Right atrium auricular region (tissue), 2 donors: ENCODE results near the gene TMEM144. TPM values are rescaled to one million over a fixed set of nuclear protein-coding genes. Genes with fewer than 3 reads are reported as not detected.
"Not testable (repeated sequence)": the region's sequence is repeated elsewhere in the genome, so short reads cannot be mapped to it uniquely, and the experiment has no call there.

Source experiments
- DNase-seq: peaks from one replicate; pipeline ENCODE4 v3.0.0-alpha.2; 2019; ENCODE audit warnings: low spot score
- H3K27ac ChIP-seq, 2 donors: fragments of 200-600 bp; sonication (generic); 1 replicate in 1 of 2; 2 replicates in 1 of 2; pipeline ENCODE4 v1.5.1; 2016 to 2019
- H3K27me3 ChIP-seq, 2 donors: fragments of 200-600 bp; sonication (generic); one replicate each; pipeline versions ENCODE4 v1.5.1 to v1.6.0; 2017 to 2019
- H3K36me3 ChIP-seq: fragments of 200-600 bp; sonication (generic); one replicate; pipeline ENCODE4 v1.5.1; 2016
- H3K4me1 ChIP-seq, 2 donors: fragments of 200-600 bp; sonication (generic); one replicate each; pipeline versions ENCODE4 v1.5.1 to v1.6.0; 2017 to 2019
- H3K4me3 ChIP-seq, 2 donors: fragments of 200-600 bp; sonication (generic); 1 replicate in 1 of 2; 2 replicates in 1 of 2; pipeline ENCODE4 v1.5.1; 2017 to 2019; ENCODE audit warnings: mild to moderate bottlenecking in 1 of 2, moderate library complexity in 1 of 2
- H3K9me3 ChIP-seq, 2 donors: fragments of 200-600 bp; sonication (generic); one replicate each; pipeline ENCODE4 v1.5.1; 2019
- total RNA-seq, 2 donors: library from RNA; depleted of rRNA; stranded (reverse); fragments of >200 nt; gene quantifications; one replicate each; pipeline ENCODE4 v1.1.0, GENCODE V29; 2016
- TF ChIP-seq, protein P1 (sequence below), 2 donors: fragments of 200-600 bp; sonication (generic); IDR thresholded peaks; one replicate each; pipeline ENCODE4 v1.5.1; 2019; ENCODE audit warnings: antibody characterized with exemption in 2 of 2

The TMEM144 gene
- total RNA-seq, 2 donors from 2014 or later: 7.1 to 9.7 TPM

DNA sequence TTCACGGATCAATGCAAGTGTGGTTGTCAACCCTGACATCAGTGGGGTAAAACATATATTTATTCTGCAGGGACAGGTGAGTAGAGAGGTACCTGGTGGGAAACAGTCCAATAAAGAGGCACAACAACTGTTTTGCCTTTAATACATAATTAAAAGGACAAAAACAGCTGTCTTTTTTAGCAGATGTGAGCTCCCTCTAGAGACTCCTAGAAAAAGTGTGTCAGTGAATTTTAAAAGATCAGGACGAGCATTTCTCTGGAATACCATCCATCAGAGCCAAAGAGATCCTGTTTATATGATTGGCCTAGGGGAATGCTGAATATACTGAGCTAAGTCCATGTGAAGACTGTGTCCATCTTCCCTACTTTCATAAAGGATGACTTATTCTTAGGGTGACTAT is 58.3 kb downstream of the TMEM144 start:
- Histone ChIP-seq H3K4me3 (no peak overlapping the region), H3K27ac (no peak overlapping the region), H3K36me3 (no peaks in the 10 kb centered on the region), H3K9me3 (no peaks in the 10 kb centered on the region), H3K27me3 (no peaks in the 10 kb centered on the region), H3K4me1 (no peaks in the 10 kb centered on the region)
- TF ChIP-seq, protein P1, sequence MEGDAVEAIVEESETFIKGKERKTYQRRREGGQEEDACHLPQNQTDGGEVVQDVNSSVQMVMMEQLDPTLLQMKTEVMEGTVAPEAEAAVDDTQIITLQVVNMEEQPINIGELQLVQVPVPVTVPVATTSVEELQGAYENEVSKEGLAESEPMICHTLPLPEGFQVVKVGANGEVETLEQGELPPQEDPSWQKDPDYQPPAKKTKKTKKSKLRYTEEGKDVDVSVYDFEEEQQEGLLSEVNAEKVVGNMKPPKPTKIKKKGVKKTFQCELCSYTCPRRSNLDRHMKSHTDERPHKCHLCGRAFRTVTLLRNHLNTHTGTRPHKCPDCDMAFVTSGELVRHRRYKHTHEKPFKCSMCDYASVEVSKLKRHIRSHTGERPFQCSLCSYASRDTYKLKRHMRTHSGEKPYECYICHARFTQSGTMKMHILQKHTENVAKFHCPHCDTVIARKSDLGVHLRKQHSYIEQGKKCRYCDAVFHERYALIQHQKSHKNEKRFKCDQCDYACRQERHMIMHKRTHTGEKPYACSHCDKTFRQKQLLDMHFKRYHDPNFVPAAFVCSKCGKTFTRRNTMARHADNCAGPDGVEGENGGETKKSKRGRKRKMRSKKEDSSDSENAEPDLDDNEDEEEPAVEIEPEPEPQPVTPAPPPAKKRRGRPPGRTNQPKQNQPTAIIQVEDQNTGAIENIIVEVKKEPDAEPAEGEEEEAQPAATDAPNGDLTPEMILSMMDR (IDR thresholded peaks at IDR 0.05): no peak
- DNase-seq: no peak

DNA sequence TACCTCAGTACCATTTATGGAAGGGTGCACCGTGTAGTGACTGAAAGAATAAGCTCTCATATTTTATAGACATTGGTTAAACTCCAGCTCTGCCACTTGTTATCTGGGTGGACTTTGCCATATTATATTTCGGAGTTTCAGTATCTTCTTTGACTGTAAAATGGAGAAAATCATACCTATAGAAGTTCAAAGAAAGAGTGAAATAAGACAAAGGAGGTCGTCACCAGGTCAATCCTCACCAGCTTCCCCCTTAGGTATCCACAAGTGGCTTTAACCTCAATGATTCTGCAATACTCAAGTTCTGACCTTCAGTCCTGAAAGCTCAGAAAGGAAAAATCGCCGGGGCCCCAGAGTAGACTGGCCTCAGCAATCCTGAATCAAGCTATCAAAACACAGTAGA is 64.3 kb downstream of the TMEM144 start:
- Histone ChIP-seq H3K9me3 (no peaks in the 10 kb centered on the region), H3K4me1 (no peaks in the 10 kb centered on the region), H3K27me3 (no peaks in the 10 kb centered on the region), H3K36me3 (no peaks in the 10 kb centered on the region), H3K27ac (no peak overlapping the region), H3K4me3 (no peak overlapping the region)
- TF ChIP-seq, protein P1 (IDR thresholded peaks at IDR 0.05): no peak
- DNase-seq: no peak

DNA sequence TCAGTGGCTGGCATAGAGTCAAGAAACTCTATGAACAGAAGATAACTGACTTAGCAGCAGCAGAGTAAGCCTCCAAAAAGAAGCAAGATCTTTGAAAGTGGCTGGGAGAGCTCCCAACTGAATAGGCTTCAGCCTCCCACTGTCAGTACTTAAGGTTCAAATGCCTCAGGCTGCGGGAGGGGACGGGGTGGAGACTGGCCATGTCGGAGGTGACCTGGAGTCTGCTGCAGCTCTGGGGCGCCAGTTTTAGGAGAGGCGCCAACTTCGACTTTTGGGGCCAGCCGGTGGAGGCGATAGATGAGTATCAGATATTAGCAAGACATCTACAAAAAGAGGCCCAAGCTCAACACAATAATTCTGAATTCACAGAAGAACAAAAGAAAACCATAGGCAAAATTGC is 67.3 kb downstream of the TMEM144 start:
- Histone ChIP-seq H3K4me3 (no peak overlapping the region), H3K27ac (no peak overlapping the region), H3K4me1 (no peaks in the 10 kb centered on the region), H3K9me3 (no peaks in the 10 kb centered on the region), H3K36me3 (no peaks in the 10 kb centered on the region), H3K27me3 (no peaks in the 10 kb centered on the region)
- TF ChIP-seq, protein P1 (IDR thresholded peaks at IDR 0.05): no peak
- DNase-seq: no peak

DNA sequence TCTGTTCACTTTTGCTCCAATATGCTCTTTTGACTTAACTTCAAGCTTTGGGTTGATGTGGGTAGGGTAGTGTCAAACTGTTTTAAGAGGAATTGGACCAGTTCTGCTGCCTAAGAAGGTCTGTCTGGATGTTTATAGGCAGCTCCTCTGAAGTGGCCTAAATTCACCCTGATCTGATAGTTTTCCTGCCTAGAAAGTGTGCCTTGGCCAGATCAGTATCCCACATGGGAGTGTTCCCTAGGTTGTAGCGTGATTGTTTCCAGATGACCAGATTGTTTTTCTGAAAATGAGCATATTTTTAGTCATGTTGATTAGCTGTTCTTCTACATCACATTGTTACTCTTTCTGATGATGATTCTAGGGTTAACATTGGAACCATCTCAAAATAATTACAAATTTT is 68.8 kb downstream of the TMEM144 start:
- H3K27ac ChIP-seq, H3K4me1 ChIP-seq, DNase-seq: not testable (repeated sequence)

DNA sequence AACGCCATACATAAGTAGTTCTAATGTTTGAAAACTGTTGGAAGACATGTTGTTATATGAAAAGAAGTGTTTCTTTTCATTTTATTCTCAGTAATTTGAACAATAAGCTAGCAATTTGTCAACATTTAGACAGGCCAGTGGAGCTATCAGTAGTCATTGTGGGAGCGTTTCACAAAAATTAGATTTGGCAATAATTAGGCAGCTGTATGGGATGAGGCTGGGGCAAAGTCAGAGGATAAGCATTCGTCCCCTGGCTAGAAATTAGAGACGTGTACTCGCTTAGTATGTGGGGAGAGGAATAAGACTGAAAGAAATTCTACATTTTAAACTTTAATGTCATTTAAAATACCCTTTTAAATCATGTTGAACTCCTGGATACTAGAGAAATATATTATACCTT is 70.6 kb downstream of the TMEM144 start:
- TF ChIP-seq, protein P1 (IDR thresholded peaks at IDR 0.05): no peak
- Histone ChIP-seq H3K4me1 (no peaks in the 10 kb centered on the region), H3K27me3 (no peaks in the 10 kb centered on the region), H3K36me3 (no peaks in the 10 kb centered on the region), H3K4me3 (no peak overlapping the region), H3K27ac (no peak overlapping the region), H3K9me3 (no peaks in the 10 kb centered on the region)
- no peak for DNase-seq

More for the DNA sequence above, 68.8 kb downstream of the TMEM144 start:
- H3K27me3 ChIP-seq, H3K36me3 ChIP-seq, H3K9me3 ChIP-seq, H3K4me3 ChIP-seq: not testable (repeated sequence)

DNA sequence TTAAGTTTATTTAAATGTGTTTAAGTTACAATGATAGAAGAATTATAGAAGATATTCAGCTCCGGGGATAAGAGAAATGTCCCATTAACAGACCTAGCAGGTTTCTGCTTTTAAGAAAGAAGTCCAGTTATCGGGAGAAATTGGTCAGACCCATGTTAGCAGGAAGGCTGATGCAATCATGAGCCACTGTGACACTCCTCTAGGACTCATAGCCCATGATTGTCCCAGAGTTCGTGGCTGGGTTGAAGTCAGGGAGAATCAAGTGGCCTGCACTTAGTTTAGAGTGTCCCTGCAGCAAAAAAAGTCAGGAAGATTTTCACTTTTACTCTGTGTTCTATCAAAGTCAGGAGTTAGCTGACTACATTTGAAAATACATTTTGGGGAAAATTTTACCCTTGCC is 72.0 kb downstream of the TMEM144 start:
- DNase-seq: no peak
- Histone ChIP-seq H3K9me3 (no peaks in the 10 kb centered on the region), H3K27ac (no peak overlapping the region), H3K4me3 (no peak overlapping the region), H3K4me1 (no peaks in the 10 kb centered on the region), H3K27me3 (no peaks in the 10 kb centered on the region), H3K36me3 (no peaks in the 10 kb centered on the region)
- TF ChIP-seq, protein P1 (IDR thresholded peaks at IDR 0.05): no peak
